ENCODE measurements around the gene ARID1A.

GRCh38 chr1:26748351-26748750 lies 52.5 kb downstream of the ARID1A start:
- TF ChIP-seq EP300 (IDR thresholded peaks at IDR 0.05) (no peak), POLR2AphosphoS2 (conservative IDR thresholded peaks at IDR 0.05; ENCODE audit: low read length) (no peak), JUNB (IDR thresholded peaks at IDR 0.05) (no peak), POLR2A (IDR thresholded peaks at IDR 0.05; ENCODE audit: low read length) (no peak), ESRRA (IDR thresholded peaks at IDR 0.05; ENCODE audit: borderline replicate concordance, low read length) (no peak), RCOR1 (IDR thresholded peaks at IDR 0.05; ENCODE audit: low read depth, low read length) (no peak), RFX5 (IDR thresholded peaks at IDR 0.05) (no peak), HOXA7 (CRISPR knock-in tag; IDR thresholded peaks at IDR 0.05) (no peak)
- TF ChIP-seq, protein P1, sequence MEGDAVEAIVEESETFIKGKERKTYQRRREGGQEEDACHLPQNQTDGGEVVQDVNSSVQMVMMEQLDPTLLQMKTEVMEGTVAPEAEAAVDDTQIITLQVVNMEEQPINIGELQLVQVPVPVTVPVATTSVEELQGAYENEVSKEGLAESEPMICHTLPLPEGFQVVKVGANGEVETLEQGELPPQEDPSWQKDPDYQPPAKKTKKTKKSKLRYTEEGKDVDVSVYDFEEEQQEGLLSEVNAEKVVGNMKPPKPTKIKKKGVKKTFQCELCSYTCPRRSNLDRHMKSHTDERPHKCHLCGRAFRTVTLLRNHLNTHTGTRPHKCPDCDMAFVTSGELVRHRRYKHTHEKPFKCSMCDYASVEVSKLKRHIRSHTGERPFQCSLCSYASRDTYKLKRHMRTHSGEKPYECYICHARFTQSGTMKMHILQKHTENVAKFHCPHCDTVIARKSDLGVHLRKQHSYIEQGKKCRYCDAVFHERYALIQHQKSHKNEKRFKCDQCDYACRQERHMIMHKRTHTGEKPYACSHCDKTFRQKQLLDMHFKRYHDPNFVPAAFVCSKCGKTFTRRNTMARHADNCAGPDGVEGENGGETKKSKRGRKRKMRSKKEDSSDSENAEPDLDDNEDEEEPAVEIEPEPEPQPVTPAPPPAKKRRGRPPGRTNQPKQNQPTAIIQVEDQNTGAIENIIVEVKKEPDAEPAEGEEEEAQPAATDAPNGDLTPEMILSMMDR (IDR thresholded peaks at IDR 0.05) = no peak
- TF ChIP-seq, protein P2, sequence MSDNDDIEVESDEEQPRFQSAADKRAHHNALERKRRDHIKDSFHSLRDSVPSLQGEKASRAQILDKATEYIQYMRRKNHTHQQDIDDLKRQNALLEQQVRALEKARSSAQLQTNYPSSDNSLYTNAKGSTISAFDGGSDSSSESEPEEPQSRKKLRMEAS (IDR thresholded peaks at IDR 0.05) = no peak
